CD4-positive, alpha-beta T cell treated with Interleukin-15 for 4 hours (primary cell): ENCODE data around the gene SLCO1B1.
A peak's percentile ranks its signal among the peaks of the same experiment; 100 is the strongest.
"Not testable (repeated sequence)": the region's sequence is repeated elsewhere in the genome, so short reads cannot be mapped to it uniquely, and the experiment has no call there.

Experiments used
- DNase-seq: peaks from one replicate; pipeline ENCODE4 v3.0.0-alpha.2; 2020; ENCODE audit warnings: low spot score

The SLCO1B1 gene, protein sequence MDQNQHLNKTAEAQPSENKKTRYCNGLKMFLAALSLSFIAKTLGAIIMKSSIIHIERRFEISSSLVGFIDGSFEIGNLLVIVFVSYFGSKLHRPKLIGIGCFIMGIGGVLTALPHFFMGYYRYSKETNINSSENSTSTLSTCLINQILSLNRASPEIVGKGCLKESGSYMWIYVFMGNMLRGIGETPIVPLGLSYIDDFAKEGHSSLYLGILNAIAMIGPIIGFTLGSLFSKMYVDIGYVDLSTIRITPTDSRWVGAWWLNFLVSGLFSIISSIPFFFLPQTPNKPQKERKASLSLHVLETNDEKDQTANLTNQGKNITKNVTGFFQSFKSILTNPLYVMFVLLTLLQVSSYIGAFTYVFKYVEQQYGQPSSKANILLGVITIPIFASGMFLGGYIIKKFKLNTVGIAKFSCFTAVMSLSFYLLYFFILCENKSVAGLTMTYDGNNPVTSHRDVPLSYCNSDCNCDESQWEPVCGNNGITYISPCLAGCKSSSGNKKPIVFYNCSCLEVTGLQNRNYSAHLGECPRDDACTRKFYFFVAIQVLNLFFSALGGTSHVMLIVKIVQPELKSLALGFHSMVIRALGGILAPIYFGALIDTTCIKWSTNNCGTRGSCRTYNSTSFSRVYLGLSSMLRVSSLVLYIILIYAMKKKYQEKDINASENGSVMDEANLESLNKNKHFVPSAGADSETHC

DNA sequence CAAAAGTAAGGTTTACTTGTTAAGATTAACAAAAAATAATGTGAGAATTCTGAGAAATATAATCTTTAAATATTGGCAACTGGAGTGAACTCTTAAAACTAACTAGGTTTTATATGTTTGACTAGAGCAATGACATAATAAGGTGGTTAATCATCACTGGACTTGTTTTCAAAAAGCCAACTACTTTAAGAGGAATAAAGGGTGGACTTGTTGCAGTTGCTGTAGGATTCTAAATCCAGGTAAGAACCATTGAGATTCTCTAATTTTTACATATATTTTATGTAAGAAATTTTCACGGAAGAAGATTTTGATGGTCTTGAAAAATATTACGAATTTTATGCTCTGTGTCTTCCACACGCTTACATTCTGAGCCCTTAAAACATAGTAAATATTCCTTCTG lies at the start of gene SLCO1B1:
SLCO1B1 (plus strand) TSS at position 197 of the 400 bp plus-strand sequence. CDS start 10,381 bp downstream, outside the sequence.
- no peak for DNase-seq

DNA sequence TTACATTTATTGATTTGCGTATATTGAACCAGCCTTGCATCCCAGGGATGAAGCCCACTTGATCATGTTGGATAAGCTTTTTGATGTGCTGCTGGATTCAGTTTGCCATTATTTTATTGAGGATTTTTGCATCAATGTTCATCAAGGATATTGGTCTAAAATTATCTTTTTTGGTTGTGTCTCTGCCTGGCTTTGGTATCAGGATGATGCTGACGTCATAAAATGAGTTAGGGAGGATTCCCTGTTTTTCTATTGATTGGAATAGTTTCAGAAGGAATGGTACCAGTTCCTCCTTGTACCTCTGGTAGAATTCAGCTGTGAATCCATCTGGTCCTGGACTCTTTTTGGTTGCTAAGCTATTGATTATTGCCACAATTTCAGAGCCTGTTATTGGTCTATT lies 46.2 kb upstream of the SLCO1B1 start:
- not testable (repeated sequence) for DNase-seq

DNA sequence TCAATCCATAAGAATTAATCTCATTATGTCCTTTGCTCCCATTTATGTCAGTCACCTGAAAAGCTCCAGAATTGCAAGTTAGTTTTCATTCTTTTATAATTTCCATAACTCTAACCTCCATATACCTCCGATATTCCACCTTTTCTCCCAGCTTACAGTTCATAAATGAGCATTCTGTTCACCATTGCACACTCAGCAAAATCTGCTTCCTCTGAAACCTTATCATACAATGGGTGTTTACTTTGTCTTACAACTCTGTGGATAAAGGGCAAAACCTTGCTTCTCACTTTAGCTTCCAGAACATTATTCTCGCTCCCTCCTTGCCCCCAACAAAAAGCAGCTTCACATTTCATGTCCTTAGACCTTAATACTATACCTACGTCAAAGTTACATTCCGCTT lies 19.3 kb upstream of the SLCO1B1 start:
- DNase-seq, result no peak

DNA sequence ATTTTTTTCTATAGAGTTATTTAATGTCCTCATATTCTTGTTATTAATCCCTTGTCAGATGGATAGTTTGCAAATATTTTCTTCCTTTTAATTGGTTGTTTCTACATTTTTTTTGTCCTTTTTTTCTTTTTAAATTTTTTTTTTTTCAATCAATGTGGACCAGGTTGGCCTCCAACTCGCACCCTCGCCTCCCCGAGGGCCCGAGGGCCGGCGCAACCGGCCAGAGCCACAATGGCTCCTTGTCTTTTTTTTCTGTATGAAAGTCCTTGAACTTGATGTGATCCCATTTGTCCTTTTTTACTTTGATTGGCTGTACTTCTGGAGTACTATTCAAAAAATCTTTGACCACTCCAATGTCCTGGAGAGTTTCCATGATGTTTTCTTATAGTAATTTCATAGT lies 17.7 kb upstream of the SLCO1B1 start:
- no peak for DNase-seq

DNA sequence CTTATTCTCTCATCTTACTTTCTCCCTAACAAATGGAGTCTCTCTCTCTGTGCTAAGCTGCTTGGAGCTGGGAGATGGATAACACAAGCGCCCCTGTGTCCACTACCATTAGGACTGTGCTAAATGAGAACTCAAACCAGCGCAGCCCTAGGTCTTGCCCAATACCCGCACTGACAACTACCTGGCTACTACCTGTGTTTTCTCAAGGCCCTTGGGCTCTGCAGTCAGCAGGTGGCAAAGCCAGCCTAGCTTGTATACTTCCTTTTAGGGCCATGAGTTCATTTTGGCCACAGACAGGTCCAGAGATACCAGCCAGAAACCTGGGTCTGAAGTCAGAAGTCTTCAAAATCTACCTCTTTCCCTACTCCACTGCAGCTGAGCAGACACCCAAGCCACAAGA lies 13.0 kb upstream of the SLCO1B1 start:
- DNase-seq, result no peak

DNA sequence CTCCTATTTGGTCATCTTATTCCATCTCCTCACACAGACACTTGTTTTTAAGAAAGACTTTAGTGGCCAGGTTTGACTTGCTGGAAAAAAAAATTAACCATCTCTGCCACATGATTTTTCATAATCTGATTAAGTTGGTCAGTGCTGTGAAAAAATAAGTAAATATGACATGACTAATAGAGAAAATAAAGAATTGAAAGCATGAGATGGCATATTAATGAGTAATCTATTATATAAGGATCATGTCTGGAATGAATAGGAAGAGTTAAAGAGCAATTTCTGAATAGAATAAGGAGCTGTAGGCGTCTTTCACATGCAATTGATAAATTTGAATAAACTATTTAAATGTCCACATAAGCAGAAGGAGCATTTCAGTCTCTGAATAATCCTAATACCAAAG lies 12.2 kb upstream of the SLCO1B1 start:
- DNase-seq, result no peak

- no peak for DNase-seq
Measured at GRCh38 chr12:21129351-21129750, 1.6 kb upstream of the SLCO1B1 start.

GRCh38 chr12:21129906-21130305 lies 1.1 kb upstream of the SLCO1B1 start:
- DNase-seq, result no peak

DNA sequence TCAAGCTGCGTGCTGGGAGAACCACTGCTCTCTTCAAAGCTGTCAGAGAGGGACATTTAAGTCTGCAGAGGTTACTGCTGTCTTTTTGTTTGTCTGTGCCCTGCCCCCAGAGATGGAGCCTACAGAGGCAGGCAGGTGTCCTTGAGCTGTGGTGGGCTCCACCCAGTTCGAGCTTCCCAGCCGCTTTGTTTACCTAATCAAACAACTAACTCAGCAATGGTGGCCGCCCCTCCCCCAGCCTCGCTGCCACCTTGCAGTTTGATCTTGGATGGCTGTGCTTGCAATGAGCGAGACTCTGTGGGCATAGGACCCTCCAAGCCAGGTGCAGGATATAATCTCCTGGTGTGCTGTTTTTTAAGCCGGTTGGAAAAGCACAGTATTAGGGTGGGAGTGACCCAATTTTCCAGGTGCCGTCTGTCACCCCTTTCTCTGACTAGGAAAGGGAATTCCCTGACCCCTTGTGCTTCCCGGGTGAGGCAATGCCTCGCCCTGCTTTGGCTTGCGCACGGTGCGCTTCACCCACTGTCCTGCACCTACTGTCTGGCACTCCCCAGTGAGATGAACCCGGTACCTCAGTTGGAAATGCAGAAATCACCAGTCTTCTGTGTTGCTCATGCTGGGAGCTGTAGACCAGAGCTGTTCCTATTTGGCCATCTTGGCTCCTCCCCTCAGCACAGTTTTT lies 6.5 kb downstream of the SLCO1B1 start:
- not testable (repeated sequence) for DNase-seq

- no peak for DNase-seq
Measured at GRCh38 chr12:21138016-21138415, 7.0 kb downstream of the SLCO1B1 start.

DNA sequence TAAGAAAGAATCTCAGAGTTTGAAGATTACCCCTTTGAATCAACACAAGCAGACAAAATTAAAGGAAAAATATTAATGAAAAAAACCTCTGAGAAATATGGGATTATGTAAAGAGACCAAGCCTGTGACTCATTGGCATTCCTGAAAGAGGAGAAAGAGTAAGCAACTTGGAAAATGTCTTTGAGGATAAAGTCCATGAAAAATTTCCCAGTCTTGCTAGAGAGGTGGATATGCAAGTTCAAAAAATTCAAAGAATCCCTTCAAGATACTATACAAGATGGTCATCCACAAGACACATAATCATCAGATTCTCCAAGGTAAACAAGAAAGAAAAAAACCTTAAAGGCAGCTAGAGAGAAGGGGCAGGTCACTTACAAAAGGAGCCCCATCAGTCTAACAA lies 13.3 kb downstream of the SLCO1B1 start:
- no peak for DNase-seq

- not testable (repeated sequence) for DNase-seq
Measured at GRCh38 chr12:21149861-21150260, 18.9 kb downstream of the SLCO1B1 start.

DNA sequence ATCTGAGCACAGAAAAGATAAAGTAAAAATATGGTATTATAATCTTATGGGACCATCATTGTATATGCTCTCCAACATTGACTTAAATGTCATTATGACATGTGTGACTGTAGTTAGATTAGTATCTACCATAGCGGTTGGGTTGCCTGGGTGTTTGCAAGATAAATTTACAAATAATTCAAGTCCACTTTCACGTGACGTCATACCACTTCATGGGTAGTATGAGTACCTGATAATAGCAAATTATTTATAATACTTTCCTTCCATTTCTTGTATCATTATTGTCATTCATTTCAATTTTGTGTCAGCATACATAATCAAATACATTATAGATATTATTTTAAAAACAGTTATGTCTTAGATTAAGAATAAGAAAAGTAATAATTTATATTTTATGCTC lies 20.2 kb downstream of the SLCO1B1 start:
- DNase-seq, result no peak

DNA sequence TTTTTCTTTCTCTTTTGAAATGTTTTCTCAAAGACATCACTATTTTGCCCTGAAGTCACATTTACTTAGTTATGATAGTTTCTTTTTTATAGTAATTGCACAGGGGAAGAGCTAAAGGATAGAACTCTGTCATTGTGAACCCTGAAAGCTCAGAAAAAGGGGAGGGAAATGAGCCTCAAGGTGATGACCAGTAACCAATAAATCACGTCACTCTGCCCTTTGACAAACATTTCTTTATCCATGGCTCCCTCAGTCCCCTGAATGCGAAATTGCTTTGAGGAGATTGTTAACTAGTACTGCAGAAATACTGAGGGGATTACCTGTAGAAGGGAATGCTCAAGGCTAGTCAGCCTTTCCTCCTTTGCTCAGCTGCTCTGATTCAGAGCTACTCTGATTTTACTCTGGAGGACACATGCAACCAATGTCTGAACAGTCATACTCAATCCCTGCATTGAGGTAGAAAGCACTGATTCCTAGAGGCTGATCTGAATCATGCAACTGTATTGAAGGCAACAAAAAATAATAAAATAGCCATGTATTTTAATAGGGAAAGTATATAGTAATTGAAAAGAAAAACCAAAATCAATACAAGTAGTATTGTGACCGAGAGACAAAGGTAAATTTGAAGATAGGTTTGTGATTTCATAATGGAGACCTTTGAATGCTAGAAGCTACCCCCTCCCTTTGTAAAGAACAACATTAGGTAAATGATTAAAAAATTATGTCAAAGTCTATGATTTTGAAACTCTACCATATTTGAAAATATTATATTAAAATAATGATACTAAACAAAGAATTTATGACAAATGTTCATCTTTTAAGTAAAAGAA lies 24.7 kb downstream of the SLCO1B1 start:
- no peak for DNase-seq

DNA sequence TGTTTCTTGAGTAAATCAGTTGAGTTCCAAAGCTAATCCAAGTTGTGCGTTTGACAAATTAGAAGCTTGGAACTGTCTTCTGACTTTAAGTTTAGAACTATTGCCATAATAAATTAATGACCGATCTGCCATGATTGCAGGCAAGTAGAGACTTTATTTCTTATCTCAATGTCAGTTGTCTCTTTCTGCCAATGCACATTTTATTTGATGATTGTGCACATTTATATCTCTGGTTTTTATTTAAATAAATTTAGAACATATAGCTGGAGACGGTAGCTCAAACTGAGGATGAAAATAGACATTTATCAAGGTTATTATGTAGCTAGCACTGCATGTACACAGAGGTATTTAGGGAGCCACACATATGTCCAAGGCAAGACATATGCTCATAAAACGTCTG lies 34.1 kb downstream of the SLCO1B1 start:
- no peak for DNase-seq

DNA sequence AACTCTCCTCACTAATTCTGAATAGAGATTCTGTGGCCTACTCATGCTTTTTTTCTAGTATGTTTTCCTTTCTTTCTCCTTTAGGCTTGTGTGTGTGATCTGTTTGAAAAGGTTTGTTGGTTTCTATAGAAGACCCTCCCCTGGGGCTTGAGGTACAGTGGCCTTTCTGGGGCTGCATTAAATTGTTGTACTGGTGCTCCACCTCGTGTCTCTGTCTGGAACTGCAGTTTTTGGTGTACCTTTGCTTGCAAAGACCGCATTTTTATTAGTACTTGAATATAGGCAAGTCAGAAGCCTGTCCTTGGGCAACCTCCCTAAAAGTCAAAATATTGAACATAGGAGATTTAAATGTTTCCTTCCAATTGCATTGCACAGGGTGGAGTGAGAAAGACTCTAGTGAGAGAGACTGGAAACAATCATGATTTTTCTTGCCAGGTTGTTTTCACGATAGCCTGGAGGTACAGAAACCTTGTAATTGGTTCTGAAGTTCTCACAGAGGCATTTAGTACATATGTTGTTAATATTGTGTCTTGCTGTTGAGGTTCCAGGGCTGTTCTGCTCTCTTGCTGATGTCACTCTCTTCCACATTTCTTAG lies 39.0 kb downstream of the SLCO1B1 start:
- DNase-seq, result peak; percentile 10

GRCh38 chr12:21172079-21172478 lies 41.1 kb downstream of the SLCO1B1 start:
- no peak for DNase-seq

- DNase-seq, result no peak
Measured at GRCh38 chr12:21183721-21184275, 52.8 kb downstream of the SLCO1B1 start.

- no peak for DNase-seq
Measured at GRCh38 chr12:21190016-21190415, 59.0 kb downstream of the SLCO1B1 start.

DNA sequence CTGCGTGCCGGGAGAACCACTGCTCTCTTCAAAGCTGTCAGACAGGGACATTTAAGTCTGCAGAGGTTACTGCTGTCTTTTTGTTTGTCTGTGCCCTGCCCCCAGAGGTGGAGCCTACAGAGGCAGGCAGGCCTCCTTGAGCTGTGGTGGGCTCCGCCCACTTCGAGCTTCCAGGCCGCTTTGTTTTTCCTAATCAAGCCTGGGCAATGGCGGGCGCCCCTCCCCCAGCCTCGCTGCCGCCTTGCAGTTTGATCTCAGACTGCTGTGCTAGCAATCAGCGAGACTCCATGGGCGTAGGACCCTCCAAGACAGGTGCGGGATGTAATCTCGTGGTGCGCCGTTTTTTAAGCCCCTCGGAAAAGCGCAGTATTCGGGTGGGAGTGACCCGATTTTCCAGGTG lies 83.4 kb downstream of the SLCO1B1 start:
- not testable (repeated sequence) for DNase-seq

DNA sequence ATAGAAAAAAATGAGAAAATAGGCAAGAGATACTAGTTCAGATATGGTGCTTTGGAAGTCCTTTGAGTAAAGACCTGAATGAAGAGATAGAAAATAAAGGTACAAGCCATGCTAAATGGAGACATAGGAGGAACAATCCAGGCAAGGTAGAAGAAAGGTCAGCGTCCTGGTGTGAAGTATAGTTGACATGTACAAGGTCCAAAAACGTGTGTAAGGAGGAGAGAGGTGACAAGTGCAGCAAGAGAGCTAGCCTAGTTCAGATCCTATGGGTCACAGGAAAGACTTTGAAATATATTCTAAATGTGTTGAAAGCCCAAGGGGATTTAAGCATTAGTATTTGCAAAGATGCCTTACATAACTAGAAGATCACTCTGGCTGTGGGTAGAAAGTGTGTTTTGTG lies 88.2 kb downstream of the SLCO1B1 start:
- no peak for DNase-seq
